Lower leg skin (tissue), 4 donors: ENCODE results near the gene CCR5. TPM values are rescaled to one million over a fixed set of nuclear protein-coding genes. Genes with fewer than 3 reads are reported as not detected.

ENCODE experiments used
- DNase-seq, 2 donors: peaks; one replicate each; pipeline ENCODE4 v3.0.0-alpha.2; 2019; ENCODE audit warnings: low spot score in 2 of 2
- H3K4me3 ChIP-seq: fragments of 200-600 bp; sonication (generic); 2 replicates; pipeline ENCODE4 v1.5.1; 2017; ENCODE audit warnings: mild to moderate bottlenecking, low read depth; ENCODE audit not compliant: poor library complexity, severe bottlenecking
- CTCF ChIP-seq, 3 donors: fragments of 450-650 bp; IDR thresholded peaks; one replicate each; pipeline ENCODE4 v1.5.1; 2016; ENCODE audit warnings: antibody characterized with exemption in 3 of 3, mild to moderate bottlenecking in 3 of 3, moderate library complexity in 2 of 3
- POLR2A ChIP-seq, 2 donors: fragments of 450-650 bp; IDR thresholded peaks; one replicate each; pipeline ENCODE4 v1.6.1; 2016 to 2017; ENCODE audit warnings: antibody characterized with exemption in 2 of 2, mild to moderate bottlenecking in 1 of 2, moderate library complexity in 1 of 2
- WGBS, 2 donors: methylation state at CpG; one replicate each; pipeline ENCODE4 v1.1.5; 2018; 5-methylcytosine and 5-hydroxymethylcytosine counted together
- intact Hi-C: fragments of 100-400 bp; cut with DNase I; formaldehyde crosslinking; loops from one replicate; pipeline ENCODE4 v1.15.0; 2023; ENCODE audit warnings: low total_unique reads
- total RNA-seq, 4 donors: library from RNA; depleted of rRNA; stranded (reverse); fragments of >200 nt; gene quantifications; one replicate each; pipeline ENCODE4 v1.1.0, GENCODE V29; 2016

CCR5 gene
- total RNA-seq, 4 donors from 2014 or later, result 0.16 to 0.55 (median 0.20) TPM; not detected in 1

DNA sequence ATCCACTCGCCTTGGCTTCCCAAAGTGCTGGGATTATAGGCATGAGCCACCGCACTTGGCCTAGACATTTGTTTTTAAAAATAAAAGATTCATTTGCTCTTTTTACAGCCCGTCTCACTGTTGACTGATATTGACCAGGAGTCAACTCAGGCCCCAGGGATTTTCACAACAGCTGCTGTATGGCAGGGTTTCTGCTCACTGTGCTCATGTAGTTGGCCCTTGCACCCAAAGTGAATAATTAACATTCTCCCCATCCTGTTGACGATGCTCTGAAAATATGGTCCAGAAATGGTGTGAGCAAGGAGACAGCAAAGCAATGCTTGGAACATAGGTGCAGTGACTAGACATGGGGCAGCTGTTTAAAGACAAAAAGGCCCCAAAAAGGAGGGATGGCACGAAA is 2.9 kb upstream of the CCR5 start:
- 88 to 91% methylated on average over 5 of the region's 5 CpGs for WGBS, 2 donors
- no peak for TF ChIP-seq CTCF (IDR thresholded peaks at IDR 0.05)
- TF ChIP-seq POLR2A (IDR thresholded peaks at IDR 0.05), result no peak
- intact Hi-C loops, result no loop called here
- H3K4me3 ChIP-seq, result no peak overlapping the region
- no peak for DNase-seq

DNA sequence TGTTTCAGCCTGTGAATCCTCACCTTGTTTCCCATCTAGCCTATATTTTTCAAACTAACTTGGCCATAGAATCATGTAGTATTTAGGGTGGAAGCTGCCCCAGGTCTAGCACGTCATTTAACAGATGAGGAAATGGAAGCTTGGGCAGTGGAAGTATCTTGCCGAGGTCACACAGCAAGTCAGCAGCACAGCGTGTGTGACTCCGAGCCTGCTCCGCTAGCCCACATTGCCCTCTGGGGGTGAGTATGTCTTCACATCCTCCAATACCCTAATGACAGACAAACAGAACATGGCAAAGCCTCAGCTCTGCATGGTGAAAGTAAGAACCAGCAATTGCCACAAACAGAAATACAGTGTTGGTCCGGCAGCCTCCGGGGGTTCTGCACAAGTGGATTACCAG is 2.2 kb upstream of the CCR5 start:
- intact Hi-C loops, result no loop called here
- WGBS, 2 donors, result 62 to 76% methylated on average over 7 of the region's 7 CpGs
- no peak for TF ChIP-seq POLR2A (IDR thresholded peaks at IDR 0.05)
- TF ChIP-seq CTCF (IDR thresholded peaks at IDR 0.05), result no peak
- DNase-seq, result peak in 1 of 2 donors; percentile 32
- no peak overlapping the region for H3K4me3 ChIP-seq

DNA sequence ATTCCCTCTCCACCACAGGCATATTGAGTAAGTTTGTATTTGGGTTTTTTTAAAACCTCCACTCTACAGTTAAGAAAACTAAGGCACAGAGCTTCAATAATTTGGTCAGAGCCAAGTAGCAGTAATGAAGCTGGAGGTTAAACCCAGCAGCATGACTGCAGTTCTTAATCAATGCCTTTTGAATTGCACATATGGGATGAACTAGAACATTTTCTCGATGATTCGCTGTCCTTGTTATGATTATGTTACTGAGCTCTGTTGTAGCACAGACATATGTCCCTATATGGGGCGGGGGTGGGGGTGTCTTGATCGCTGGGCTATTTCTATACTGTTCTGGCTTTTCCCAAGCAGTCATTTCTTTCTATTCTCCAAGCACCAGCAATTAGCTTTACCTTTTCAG is 1.6 kb upstream of the CCR5 start:
- no peak overlapping the region for H3K4me3 ChIP-seq
- 70 to 91% methylated on average over 4 of the region's 4 CpGs for WGBS, 2 donors
- no peak for TF ChIP-seq CTCF (IDR thresholded peaks at IDR 0.05)
- TF ChIP-seq POLR2A (IDR thresholded peaks at IDR 0.05), result no peak
- no peak for DNase-seq
- intact Hi-C loops, result no loop called here

- TF ChIP-seq CTCF (IDR thresholded peaks at IDR 0.05), result no peak
- TF ChIP-seq POLR2A (IDR thresholded peaks at IDR 0.05), result no peak
- H3K4me3 ChIP-seq, result no peak overlapping the region
- no peak for DNase-seq
- intact Hi-C loops, result loop anchor here (10.0 kb wide), 1 partner anchor 435 kb away; no protein-coding TSS in a partner anchor
- 60 to 69% methylated on average over 6 of the region's 6 CpGs for WGBS, 2 donors
Observed at GRCh38 chr3:46369675-46370132, 1.0 kb upstream of the CCR5 start.

- 69 to 76% methylated on average over 10 of the region's 10 CpGs for WGBS, 2 donors
- no peak overlapping the region for H3K4me3 ChIP-seq
- DNase-seq, result no peak
- intact Hi-C loops, result loop anchor here (10.0 kb wide), 1 partner anchor 437 kb away; no protein-coding TSS in a partner anchor
- TF ChIP-seq POLR2A (IDR thresholded peaks at IDR 0.05) (no peak), CTCF (IDR thresholded peaks at IDR 0.05) (no peak)
Observed at GRCh38 chr3:46371519-46372340, 984 bp downstream of the CCR5 start.
